T47D (cell line): Measurements from ENCODE around the gene CACNG7.

Source experiments
- DNase-seq, 2 experiments: peaks; one replicate each; pipeline versions ENCODE4 v3.0.0 to v3.0.0-alpha.2; 2011 to 2012; ENCODE audit warnings: low read depth in 1 of 2, low spot score in 1 of 2
- JUND ChIP-seq: IDR thresholded peaks from 2 replicates; pipeline ENCODE4 v1.6.1; 2012; ENCODE audit warnings: low read depth
- in situ Hi-C: cut with HindIII; loops from 2 replicates; pipeline ENCODE4 v1.10.0; 2016; ENCODE audit warnings: low sequenced_read_pairs, low pct_unique_long_range_greater_than_20kb

Gene CACNG7

GRCh38 chr19:53978975-53979801, 70.1 kb downstream of the CACNG7 start:
- in situ Hi-C loops, result no loop called here

GRCh38 chr19:53980539-53981375, 71.7 kb downstream of the CACNG7 start:
- no peak for TF ChIP-seq JUND
- in situ Hi-C loops, result no loop called here
- peak; percentile 84 to 93 for DNase-seq

More at GRCh38 chr19:53978975-53979801, 70.1 kb downstream of the CACNG7 start:
- no peak for DNase-seq
- no peak for TF ChIP-seq JUND

GRCh38 chr19:53981376-53981951, 72.4 kb downstream of the CACNG7 start:
- in situ Hi-C loops, result no loop called here
- no peak for DNase-seq
- TF ChIP-seq JUND, result no peak

GRCh38 chr19:53982001-53982451, 72.9 kb downstream of the CACNG7 start:
- in situ Hi-C loops, result no loop called here
- no peak for TF ChIP-seq JUND
- peak; percentile 47 to 56 for DNase-seq

DNA sequence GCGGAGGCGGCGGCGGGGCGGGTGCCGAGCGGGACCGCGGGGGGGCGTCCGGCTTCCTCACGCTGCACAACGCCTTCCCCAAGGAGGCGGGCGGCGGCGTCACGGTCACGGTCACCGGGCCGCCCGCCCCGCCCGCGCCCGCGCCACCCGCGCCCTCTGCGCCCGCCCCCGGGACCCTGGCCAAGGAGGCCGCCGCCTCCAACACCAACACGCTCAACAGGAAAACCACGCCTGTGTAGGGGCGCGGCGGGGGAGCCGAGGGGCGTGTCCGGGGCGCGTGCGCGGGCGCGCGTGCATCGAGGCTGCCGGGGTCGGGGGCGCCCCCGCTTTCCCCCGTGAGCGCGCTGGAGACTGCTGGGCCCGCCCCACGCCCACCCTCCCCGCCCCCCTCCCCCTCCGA, 73.5 kb downstream of the CACNG7 start:
- no peak for TF ChIP-seq JUND
- in situ Hi-C loops, result no loop called here
- DNase-seq, result peak; percentile 80 to 83

DNA sequence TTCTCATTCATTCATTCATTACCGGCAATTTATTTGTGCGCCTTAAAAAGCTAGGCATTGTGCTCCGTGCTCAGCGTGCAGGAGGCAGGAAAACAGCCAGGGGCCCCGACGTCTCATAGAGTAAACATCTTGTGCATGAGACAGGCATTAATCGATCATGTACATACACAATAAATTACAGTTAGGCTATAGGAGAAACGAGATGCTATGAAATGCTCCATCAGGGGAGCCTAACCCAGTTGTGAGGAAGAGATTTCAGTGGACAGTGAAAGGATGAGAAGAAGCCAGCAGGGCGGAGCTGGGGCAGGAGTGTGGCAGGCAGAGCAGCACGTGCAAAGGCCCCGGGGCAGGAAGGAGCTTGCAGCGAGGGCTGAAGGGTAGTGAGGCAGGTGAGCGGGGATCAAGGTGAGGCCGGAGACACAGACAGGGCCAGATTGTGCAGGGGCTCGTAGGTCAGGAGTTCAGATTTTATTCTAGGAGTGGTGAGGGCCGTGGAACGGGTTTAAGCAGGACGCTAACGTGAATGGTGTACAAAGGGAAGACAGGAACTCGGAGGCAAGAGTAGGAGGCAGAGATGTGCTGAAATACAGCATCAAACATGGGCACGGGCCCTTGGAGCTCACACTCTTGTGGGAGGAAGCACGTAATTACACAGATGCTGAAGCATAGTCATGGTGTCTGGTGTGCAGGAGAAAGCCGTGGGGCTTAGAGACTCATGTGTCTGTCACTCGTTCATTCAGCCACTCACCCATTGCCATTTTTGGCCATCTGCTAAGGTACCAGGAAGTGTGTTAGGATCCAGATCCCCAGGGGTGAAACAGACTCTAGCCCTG, 74.6 kb downstream of the CACNG7 start:
- DNase-seq, result no peak
- no peak for TF ChIP-seq JUND
- in situ Hi-C loops, result no loop called here

GRCh38 chr19:53985863-53986262, 76.8 kb downstream of the CACNG7 start:
- DNase-seq, result peak in 1 of 2 experiments; percentile 22
- no peak for TF ChIP-seq JUND
- in situ Hi-C loops, result no loop called here

DNA sequence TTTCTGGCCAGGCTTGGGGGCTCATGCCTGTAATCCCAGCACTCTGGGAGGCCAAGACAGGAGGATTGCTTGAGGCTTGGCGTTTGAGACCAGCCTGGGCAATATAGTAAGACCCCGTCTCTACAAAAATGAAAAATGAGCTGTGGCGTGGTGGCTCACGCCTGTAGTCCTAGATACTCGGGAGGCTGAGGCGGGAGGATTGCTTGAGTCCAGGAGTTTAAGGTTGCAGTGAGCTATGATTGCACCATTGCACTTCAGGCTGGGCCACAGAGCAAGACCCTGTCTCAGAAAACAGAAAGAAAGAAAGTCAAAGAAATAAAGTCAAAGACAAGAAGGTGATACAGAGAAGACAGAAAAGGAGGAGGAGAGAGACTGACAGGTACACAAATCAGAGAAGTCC, 79.9 kb downstream of the CACNG7 start:
- TF ChIP-seq JUND, result no peak
- no peak for DNase-seq
- in situ Hi-C loops, result no loop called here

DNA sequence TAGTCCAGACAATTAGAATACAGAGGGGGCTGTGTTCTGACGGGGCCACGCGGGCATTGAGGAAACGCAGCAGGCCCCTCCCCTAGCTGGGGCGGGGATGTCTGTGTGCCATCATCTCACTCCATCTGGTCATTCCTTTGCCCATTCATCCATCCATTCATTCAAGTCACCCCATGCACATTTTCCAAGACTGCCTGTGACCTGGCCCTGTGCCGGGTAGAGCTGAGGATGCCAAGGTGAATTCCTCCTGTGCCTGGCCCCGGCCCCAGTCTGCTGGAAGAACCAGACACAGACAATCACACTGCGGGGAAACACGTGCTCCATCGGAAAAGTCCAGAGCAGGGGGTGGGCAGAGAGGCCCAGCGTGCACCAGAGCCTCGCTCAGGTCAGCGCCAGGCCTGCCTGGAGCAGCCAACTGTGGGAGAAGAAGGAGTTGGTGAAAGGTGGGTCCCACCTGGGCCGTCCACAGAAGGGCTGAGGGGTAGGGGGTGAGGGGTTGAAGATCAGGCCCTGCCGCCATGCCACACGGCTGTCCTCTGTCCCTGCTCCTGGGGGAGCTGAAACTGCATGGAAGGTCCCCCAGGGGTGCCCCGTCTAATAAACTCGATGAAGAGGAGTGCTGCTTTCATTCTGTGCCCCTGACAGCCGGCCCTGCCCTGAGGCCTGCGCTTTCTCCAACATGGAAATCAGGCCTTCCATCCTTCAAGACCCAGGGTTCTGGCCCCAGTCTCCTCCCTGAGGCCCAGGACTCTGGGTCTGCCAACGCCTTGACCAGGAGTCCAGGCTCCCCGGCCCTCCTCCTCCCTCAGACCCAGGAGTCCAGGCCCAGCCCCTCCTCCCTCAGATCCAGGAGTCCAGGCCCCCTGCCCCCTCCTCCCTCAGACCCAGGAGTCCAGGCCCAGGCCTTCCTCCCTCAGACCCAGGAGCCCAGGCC, 80.8 kb downstream of the CACNG7 start:
- in situ Hi-C loops, result no loop called here
- no peak for TF ChIP-seq JUND
- no peak for DNase-seq

DNA sequence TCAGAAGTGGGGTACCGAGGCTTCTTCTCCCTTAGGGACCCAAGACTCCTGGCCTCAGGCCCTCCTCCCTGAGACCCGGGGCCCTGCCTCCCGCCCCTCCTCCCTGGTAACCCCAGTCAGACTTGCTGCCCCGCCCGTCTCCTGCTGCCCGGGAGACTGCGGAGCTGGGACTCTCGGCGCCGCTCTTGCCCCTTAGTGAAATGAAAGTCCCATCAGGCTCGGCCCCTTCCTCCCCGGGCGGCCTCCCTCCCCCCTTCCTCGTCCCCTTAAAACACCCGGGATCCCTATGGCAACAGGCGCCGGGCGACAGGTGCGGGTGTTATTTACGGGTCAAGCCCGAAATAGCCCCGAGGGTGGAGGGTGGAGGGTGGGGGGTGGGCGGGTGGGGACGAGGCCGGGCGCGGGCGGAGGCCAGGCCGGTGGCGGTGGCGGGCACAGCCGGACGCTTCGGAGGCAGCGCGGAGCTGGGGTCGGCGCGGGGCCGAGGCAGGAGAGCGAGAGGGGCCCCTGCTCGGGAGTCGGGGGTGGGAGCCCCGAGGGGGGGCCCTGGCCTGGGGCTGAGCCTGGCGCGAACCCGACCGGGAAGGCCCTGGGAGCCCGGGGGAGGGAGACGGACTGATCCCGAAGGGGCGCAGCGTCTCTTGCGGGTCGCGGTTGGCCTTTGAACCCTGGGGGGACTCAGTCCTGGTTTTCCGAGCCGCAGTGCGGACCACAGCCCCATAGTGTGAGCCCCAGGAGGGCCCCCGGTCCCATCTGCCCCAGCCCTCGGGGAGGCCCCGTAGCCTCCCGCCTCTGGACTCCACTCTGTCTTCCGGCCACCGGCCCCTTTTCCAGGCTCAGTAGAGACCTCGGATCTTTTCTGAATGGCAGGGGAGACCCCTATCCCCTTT, 82.4 kb downstream of the CACNG7 start, which contains the start of gene CACNG6:
TSS of gene CACNG6 (plus strand) at position 414 of the 890 bp plus-strand sequence. CDS start 1,241 bp downstream, outside the sequence.
- peak; percentile 44 to 72 for DNase-seq

More for the DNA sequence above, 82.4 kb downstream of the CACNG7 start, which contains the start of gene CACNG6:
- no peak for TF ChIP-seq JUND
- in situ Hi-C loops, result no loop called here
